Mesodermal cell (in vitro differentiated cells): ENCODE data around the gene TNIK.

Experiments used
- H3K27ac ChIP-seq: 2 replicates; pipeline ENCODE4 v1.7.0; 2013; ENCODE audit warnings: mild to moderate bottlenecking, low read depth, low read length, moderate library complexity; ENCODE audit not compliant: severe bottlenecking
- H3K36me3 ChIP-seq: 2 replicates; pipeline ENCODE4 v1.7.1; 2013; ENCODE audit warnings: mild to moderate bottlenecking, low read length, moderate library complexity; ENCODE audit not compliant: control insufficient read depth, insufficient read depth
- H3K4me1 ChIP-seq: one replicate; pipeline ENCODE4 v1.7.1; 2013; ENCODE audit warnings: mild to moderate bottlenecking, low read length; ENCODE audit not compliant: insufficient read depth, control insufficient read depth, poor library complexity, severe bottlenecking
- H3K4me3 ChIP-seq: 2 replicates; pipeline ENCODE4 v1.7.0; 2013; ENCODE audit warnings: low read length, control low read depth, mild to moderate bottlenecking; ENCODE audit not compliant: insufficient read depth, poor library complexity, severe bottlenecking; ENCODE audit errors: extremely low read depth
- H3K9me3 ChIP-seq: 2 replicates; pipeline ENCODE4 v1.7.1; 2013; ENCODE audit warnings: mild to moderate bottlenecking, low read length, moderate library complexity; ENCODE audit not compliant: control insufficient read depth
- WGBS, 2 experiments: methylation state at CpG; one replicate each; pipeline ENCODE4 v1.1.5; 2013; ENCODE audit warnings: missing lambda C conversion rate in 2 of 2; ENCODE audit not compliant: insufficient coverage in 2 of 2; 5-methylcytosine and 5-hydroxymethylcytosine counted together

TNIK gene

GRCh38 chr3:171404376-171404967 lies 55.7 kb downstream of the TNIK start:
- WGBS, 2 experiments, result 60 to 80% methylated on average over 1 of the region's 3 CpGs
- no peak overlapping the region for H3K4me3 ChIP-seq
- peaks cover 2% of the 10 kb centered on the region for H3K4me1 ChIP-seq
- H3K36me3 ChIP-seq, result no peaks in the 10 kb centered on the region
- H3K9me3 ChIP-seq, result peaks cover 3% of the 10 kb centered on the region
- H3K27ac ChIP-seq, result no peak overlapping the region

GRCh38 chr3:171402281-171402680 lies 57.9 kb downstream of the TNIK start:
- Histone ChIP-seq H3K4me3 (no peak overlapping the region), H3K27ac (no peak overlapping the region), H3K9me3 (peaks cover 3% of the 10 kb centered on the region), H3K4me1 (peaks cover 2% of the 10 kb centered on the region), H3K36me3 (no peaks in the 10 kb centered on the region)
- WGBS, 2 experiments, result 83 to 89% methylated on average over 2 of the region's 3 CpGs

DNA sequence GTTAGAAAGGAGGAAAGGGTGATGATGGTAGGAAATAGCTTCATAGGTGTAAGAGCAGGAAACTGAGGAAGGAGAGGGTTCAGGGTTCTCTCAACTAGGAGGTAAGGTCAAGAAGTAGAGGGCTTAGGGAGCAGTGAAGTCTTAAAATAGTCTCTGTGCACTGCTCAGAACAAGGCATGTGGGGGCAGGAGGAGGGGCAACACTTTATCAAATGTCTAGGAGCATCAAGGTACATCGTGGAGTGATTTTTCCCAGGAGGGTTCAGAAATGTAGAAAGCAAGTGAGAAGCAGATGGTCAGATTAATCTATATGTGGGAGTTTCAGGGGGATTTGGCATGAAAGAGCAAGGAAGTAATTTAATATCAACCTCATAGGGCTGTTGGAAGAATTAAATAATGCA lies 58.8 kb downstream of the TNIK start:
- H3K4me1 ChIP-seq, result peaks cover 2% of the 10 kb centered on the region
- WGBS, 2 experiments, result 80 to 100% methylated on average over 1 of the region's 1 CpG
- no peak overlapping the region for H3K4me3 ChIP-seq
- no peaks in the 10 kb centered on the region for H3K36me3 ChIP-seq
- H3K9me3 ChIP-seq, result peaks cover 3% of the 10 kb centered on the region
- no peak overlapping the region for H3K27ac ChIP-seq

DNA sequence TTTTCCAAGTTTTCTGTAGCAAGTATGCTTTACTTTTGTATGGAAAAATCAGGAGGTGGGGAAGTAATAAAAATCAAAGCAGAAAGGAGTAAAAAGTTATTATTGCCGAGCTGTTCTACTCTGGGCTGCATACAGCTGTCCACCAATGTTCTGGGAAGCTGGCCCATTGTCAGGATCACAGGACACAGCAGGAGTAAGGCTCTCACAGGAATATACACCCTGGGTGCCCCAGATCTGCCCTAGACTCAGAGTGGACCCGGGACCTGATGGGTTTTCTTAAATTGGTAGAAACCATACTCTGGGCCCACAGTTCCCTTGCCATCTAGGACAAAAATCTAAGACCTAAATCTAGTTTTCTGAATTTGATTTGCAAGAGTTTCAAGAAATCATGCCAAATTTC lies 60.4 kb downstream of the TNIK start:
- Histone ChIP-seq H3K27ac (no peak overlapping the region), H3K4me3 (no peak overlapping the region), H3K36me3 (no peaks in the 10 kb centered on the region), H3K9me3 (peaks cover 3% of the 10 kb centered on the region), H3K4me1 (peaks cover 7% of the 10 kb centered on the region)
- 85 to 100% methylated on average over 2 of the region's 2 CpGs for WGBS, 2 experiments

DNA sequence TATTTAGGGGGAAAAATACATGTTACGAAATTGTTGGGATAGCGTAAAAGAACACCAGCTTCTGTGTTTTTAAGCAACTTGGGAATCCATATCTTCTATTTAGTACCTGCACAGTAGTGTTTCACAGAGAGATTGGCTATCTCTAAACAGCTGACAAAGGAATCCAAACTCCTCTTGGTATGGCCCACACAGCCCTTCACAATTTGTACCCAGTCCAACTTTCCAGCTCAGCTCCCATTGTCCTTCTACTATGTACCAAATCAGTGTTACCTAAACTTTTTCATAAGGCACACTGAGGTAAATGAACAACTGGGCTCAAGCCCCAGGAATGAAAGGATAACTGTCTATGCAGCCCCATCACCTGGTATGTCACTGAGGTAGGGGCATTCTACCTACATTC lies 61.9 kb downstream of the TNIK start:
- Histone ChIP-seq H3K4me1 (peaks cover 12% of the 10 kb centered on the region), H3K9me3 (peaks cover 3% of the 10 kb centered on the region), H3K4me3 (no peak overlapping the region), H3K36me3 (no peaks in the 10 kb centered on the region), H3K27ac (no peak overlapping the region)
- WGBS, 2 experiments, result 90% methylated on average over 2 of the region's 2 CpGs; no CpG with 5 or more reads in 1 of the 2 experiments

DNA sequence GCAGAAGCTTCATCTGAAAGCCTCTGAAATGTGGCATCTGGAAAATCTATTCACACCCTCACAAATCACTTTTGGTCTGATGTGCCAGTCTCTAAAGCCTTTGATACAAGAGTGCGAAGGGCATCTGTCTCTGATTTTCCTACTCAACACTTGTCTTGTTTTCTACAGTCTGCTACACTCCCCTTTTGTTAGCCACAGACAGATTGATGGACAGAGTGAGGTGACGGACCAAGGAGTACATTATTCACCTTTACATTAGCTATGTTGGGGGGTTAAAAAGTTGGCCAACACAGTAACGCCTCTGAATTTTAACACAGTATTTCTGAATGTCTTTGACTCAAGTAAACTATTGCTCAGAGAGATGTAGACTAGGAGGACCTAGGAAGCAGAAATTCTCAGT lies 63.1 kb downstream of the TNIK start:
- Histone ChIP-seq H3K4me1 (peaks cover 19% of the 10 kb centered on the region), H3K36me3 (no peaks in the 10 kb centered on the region), H3K9me3 (peaks cover 2% of the 10 kb centered on the region), H3K27ac (peak overlapping the region; percentile 26), H3K4me3 (no peak overlapping the region)
- WGBS, 2 experiments, result 100% methylated on average over 1 to 3 of the region's 3 CpGs

DNA sequence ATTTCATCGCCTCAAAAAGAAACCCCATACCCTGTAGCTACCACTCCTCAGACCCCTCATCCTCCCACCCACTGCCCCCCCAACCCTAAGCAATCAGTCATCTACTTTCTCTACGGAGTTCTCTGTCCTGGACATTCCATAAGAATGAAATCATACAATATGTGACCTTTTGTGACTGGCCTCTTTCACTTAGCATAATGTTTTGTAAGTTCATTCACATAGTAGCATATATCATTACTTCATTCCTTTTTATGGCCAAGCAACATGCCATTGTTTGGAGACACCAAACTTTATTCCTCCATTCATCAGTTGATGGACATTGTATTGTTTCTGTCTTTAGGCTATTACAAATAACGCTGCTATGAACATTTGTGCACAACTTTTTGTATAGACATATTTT lies 64.2 kb downstream of the TNIK start:
- H3K36me3 ChIP-seq, result no peaks in the 10 kb centered on the region
- H3K4me3 ChIP-seq, result no peak overlapping the region
- H3K4me1 ChIP-seq, result peaks cover 19% of the 10 kb centered on the region
- peaks cover 7% of the 10 kb centered on the region for H3K9me3 ChIP-seq
- WGBS, 2 experiments, result 50 to 92% methylated on average over 1 to 2 of the region's 3 CpGs
- peak overlapping the region; percentile 43 for H3K27ac ChIP-seq

- Histone ChIP-seq H3K9me3 (peaks cover 11% of the 10 kb centered on the region), H3K4me3 (no peak overlapping the region), H3K4me1 (peaks cover 19% of the 10 kb centered on the region), H3K27ac (peak overlapping the region; percentile 76), H3K36me3 (peaks cover 5% of the 10 kb centered on the region)
- WGBS, 2 experiments, result 20 to 42% methylated on average over 4 to 5 of the region's 7 CpGs
These were observed 67.0 kb downstream of the TNIK start for GRCh38 chr3:171393032-171393744.

- Histone ChIP-seq H3K4me3 (no peak overlapping the region), H3K4me1 (peaks cover 22% of the 10 kb centered on the region), H3K36me3 (peaks cover 5% of the 10 kb centered on the region), H3K9me3 (peaks cover 11% of the 10 kb centered on the region), H3K27ac (no peak overlapping the region)
These were observed 68.8 kb downstream of the TNIK start for GRCh38 chr3:171391432-171391831.

DNA sequence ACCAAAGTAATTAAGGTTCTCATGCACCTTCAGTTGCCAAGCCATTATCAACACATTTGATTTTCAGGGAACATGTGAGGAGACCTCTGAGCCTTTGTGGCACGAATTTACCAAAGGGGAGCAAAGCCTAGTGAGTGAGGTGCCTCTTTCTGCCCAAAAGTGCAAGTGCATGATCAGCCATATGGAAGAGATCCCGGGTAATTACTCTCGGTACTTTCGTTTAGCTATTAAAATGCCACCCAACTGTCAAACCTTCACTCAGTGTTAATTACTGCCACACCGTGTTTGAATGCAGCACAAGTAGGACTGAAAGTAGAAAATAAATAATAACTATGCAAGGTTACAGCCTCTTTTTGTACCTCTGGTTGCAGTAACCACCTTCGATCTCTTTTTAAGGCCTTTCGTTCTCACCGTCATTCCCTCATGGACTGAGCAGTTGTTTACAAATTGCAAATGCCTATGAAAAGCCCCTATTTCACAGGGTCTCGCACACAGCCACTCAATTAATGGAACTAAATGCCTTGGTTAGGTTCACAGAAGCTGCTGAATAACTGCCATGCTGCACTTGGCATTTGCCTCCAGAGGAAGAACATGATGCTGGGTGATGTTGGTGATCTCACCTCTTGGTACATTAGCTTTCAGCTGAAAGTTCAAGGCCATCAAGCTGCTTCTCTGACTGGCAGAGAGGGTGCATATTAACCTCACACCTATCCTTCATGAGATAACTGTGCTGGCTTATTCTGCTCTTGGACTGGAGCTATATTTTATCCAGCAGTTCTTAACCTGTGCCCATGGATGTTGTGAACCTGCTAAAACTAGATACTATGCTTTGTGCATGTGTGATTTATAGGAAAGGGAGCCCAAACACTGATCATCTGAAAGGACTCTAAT lies 69.9 kb downstream of the TNIK start:
- peaks cover 5% of the 10 kb centered on the region for H3K36me3 ChIP-seq
- H3K4me3 ChIP-seq, result no peak overlapping the region
- no peak overlapping the region for H3K27ac ChIP-seq
- H3K9me3 ChIP-seq, result peaks cover 11% of the 10 kb centered on the region
- peaks cover 16% of the 10 kb centered on the region for H3K4me1 ChIP-seq
- WGBS, 2 experiments, result 93 to 97% methylated on average over 5 to 9 of the region's 9 CpGs
